ENCODE measurements around the gene FBXO28. TPM values are rescaled to one million over a fixed set of nuclear protein-coding genes. Genes with fewer than 3 reads are reported as not detected.

The FBXO28 gene
- total and polyA plus RNA-seq, 2 experiments from 2014 or later: 14.9 to 31.8 TPM

DNA sequence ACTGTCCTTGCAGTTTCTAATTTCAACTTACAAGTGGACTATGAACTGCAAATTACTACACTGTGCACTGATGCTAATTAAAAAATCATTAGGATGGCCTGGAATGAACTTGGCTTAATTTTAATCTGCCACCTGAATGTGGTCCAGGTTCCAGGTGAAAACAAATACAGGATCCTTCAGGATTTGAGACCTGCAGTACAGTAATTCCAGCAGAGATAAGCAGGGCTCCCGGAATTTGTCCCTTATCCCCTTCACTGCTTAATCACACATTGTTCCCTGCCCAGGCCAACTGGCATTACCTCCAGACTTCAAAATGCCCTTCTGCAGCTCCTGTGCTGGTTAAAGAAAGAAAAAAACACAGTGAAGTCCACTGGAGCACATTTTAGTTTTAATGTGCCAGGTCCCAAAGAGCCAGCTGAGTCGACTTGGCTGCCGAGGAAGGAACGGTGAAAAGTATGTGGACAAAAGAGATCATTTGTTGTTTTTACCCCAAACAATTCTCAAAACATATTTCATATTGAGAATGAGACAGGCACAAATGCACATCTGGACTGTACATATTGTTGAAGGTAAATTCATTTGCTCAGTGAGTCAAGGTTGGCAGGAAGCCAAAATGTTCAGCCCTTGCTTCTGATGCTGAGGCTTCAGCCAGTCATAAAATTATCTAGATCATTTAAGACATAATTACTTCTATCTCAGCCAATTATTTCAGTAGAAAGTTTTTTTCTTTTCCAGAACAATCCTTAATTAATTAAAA, 97.5 kb downstream of the FBXO28 start:
- TF ChIP-seq EZH2phosphoT487 (IDR thresholded peaks at IDR 0.05; ENCODE audit: insufficient read depth, low read depth): no peak
- TF ChIP-seq EZH2 (IDR thresholded peaks at IDR 0.05; ENCODE audit: insufficient read depth, poor library complexity, severe bottlenecking): no peak
- Histone ChIP-seq H3K4me3 (no peak overlapping the region), H3K27me3 (replicated peaks; ENCODE audit: insufficient read depth) (no peaks in the 10 kb centered on the region), H3K9ac (no peak overlapping the region), H3F3A (ENCODE audit: insufficient read depth) (no peaks in the 10 kb centered on the region), H3K27ac (no peak overlapping the region), H3K36me3 (ENCODE audit: low read depth) (no peaks in the 10 kb centered on the region), H3K79me2 (ENCODE audit: insufficient read depth) (no peaks in the 10 kb centered on the region), H3K4me2 (ENCODE audit: unreplicated experiment) (no peak overlapping the region), H2AFZ (no peak overlapping the region), H3K4me1 (ENCODE audit: insufficient read depth) (peaks cover 4% of the 10 kb centered on the region), H4K20me1 (ENCODE audit: insufficient read depth) (no peaks in the 10 kb centered on the region), H3K9me2 (ENCODE audit: insufficient read depth) (no peaks in the 10 kb centered on the region), H3K9me3 (ENCODE audit: low read depth) (no peaks in the 10 kb centered on the region)
- in situ Hi-C loops (cut with MboI): no loop called here
- DNase-seq: peak; percentile 78
- 21 to 25% methylated on average over 4 of the region's 4 CpGs for whole genome bisulfite sequencing, 2 experiments (ENCODE audit: low coverage in 1 of 2, low lambda C conversion rate in 2 of 2, missing lambda C conversion rate in 2 of 2)

Small RNA genes lying within 50 kb of the gene (small RNA-seq; reads per million reads assigned to genes)
- gene AC092809.3 (ENCODE audit: low read depth, low replicate concordance) (not detected), gene RF00139 (ENCODE audit: low read depth, low replicate concordance) (not detected), gene RN7SKP49 (ENCODE audit: low read depth, low replicate concordance) (not detected)

Other genes starting within 250 kb of the FBXO28 start
- 192 and 227 TPM in 2 replicates for gene DEGS1, start 69.1 kb downstream of the FBXO28 start, total RNA-seq (2014; rRNA removed; shearing (Covaris generic))
- 265 and 275 TPM in 2 replicates for gene DEGS1, start 69.1 kb downstream of the FBXO28 start, polyA plus RNA-seq (2016; fragmentation: Nextera tagmentation; extraction: Ambion mirVana)
- 25.8 and 28.3 TPM in 2 replicates for gene NVL, start 216.1 kb downstream of the FBXO28 start, total RNA-seq (2014; rRNA removed; shearing (Covaris generic))
- gene NVL, start 216.1 kb downstream of the FBXO28 start, polyA plus RNA-seq (2016; fragmentation: Nextera tagmentation; extraction: Ambion mirVana): 17.9 and 20.6 TPM in 2 replicates
- 53.9 and 73.5 TPM in 2 replicates for gene CNIH4, start 242.8 kb downstream of the FBXO28 start, total RNA-seq (2014; rRNA removed; shearing (Covaris generic))
- gene CNIH4, start 242.8 kb downstream of the FBXO28 start, polyA plus RNA-seq (2016; fragmentation: Nextera tagmentation; extraction: Ambion mirVana): 142 TPM in 2 replicates